NK-92 treated with Interleukin-12 subunit alpha and Interleukin-12 subunit beta, amount 100 ng/mL, for 24 hours (cell line): ENCODE data around the gene PRKCH.
"Not testable (repeated sequence)": the region's sequence is repeated elsewhere in the genome, so short reads cannot be mapped to it uniquely, and the experiment has no call there.

Experiments used
- DNase-seq: peaks from one replicate; lab custom pipeline; 2025; lab: John Stamatoyannopoulos, UW

Gene PRKCH

GRCh38 chr14:61394542-61394941 is 73.2 kb downstream of the PRKCH start:
- no peak for DNase-seq

GRCh38 chr14:61395115-61395725 is 73.8 kb downstream of the PRKCH start:
- no peak for DNase-seq

GRCh38 chr14:61396279-61396678 is 74.9 kb downstream of the PRKCH start:
- no peak for DNase-seq

DNA sequence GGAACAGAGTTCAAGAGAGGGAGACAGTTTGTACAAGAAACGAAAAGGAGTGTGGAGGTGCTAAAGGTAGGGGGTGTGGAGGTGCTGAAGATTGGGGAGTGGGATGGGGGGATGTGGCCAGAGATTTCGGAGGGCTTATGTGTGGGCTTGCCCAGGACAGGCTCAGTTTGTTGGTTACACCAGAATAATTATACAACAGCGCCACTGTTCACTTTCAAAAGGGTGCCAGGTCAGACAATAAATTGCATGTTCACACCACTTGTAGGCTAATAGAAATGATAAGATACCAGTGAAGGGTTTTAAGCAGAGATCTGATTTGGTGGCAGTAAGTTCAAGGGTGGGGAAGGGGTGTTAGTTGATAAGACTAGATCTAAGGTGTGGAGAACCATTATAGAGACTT is 75.3 kb downstream of the PRKCH start:
- no peak for DNase-seq

- DNase-seq: no peak
Observed at GRCh38 chr14:61397615-61398014, 76.2 kb downstream of the PRKCH start.

DNA sequence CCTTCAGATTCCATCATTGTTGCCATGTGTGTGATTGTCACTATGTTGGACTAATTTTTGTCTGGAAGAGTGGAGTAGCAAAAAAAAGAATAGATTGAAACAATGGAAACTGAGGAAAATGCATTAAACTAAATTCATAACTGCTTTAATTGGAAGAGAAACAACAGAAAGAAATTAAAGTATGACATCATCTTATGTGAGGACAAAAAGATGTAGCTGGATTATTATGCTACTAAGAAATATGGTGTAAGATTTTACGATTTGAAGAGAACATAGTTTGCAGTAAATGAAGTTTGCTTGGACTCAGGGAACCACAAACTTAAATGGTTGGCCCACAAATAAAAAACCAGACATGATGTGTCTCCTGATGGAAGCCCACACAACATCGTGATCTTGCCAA is 76.8 kb downstream of the PRKCH start:
- DNase-seq: no peak

DNA sequence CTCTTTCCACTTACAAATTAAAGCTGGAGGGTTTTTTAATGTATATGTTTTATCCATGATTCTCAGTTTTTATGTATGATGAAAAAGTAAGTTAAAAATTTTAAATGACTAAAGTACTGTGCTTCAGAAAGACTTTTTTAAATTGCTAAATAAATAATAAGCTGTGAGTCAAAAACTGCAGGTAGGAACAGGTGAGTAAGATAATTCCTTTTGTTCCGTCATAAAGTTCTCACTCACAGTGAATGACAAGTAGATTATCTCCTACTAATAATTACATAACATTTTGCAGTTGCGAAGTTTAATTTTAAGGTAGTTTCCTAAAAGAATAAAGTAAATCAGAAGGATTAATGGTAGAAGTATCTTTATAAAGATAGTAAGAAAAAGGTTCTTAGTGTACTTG is 78.0 kb downstream of the PRKCH start:
- DNase-seq: no peak

DNA sequence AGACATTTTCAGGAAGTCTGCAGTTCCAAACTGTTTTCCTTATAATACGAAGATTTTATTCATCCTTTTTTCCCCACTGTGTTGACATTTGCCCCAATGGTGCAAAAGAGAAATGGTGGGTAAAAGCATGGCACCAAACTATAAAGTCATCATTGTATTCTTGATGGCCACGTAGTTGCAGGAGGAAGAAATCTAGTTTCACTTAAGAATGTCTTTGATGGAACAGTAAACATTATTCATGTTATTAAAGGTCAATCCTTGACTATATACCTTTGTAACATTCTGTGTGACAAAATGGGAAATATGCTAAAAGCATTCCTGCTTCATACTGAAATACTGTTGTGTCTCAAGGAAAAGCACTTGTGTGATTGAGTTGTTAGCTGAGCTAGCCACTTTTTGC is 80.1 kb downstream of the PRKCH start:
- DNase-seq: no peak

DNA sequence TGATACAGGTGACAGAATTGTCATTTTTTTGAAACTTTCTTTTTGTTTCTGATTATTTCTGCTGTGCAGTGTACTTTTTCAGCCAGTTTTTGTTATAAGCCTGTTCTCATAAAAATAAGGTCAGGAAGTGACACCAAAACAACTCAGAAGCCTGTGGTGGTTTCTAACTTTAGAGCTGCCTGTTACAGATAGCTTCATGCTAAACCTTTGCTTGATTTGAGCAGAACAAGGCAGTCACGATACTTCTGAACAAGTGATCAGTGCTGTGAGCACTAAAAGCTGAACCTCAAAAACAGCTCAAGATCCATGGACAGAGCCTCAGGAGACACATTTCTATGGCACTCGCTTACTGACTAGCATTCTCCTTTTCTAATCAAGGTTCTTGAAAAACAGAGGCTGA is 82.0 kb downstream of the PRKCH start:
- no peak for DNase-seq

GRCh38 chr14:61404637-61405036 is 83.3 kb downstream of the PRKCH start:
- no peak for DNase-seq

DNA sequence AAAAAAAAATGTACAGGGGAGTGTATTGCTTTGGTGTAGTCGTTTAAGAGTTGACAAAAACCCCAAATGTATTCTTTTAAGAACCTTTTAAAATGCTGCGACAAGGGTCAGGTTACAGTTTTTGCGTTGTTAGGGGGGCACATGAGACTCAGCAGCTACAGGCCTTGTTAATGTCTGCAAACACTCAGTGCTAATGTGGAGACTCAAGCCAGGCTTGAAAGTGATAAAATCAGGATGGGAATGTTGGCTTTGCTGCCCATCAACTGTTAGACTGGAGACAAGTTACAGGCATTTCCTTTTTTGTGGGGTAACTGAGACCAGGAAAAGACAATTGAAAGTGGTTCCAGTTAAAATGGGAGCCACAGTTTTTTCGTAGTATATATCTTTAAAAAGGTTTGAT is 84.8 kb downstream of the PRKCH start:
- no peak for DNase-seq

- DNase-seq: no peak
Observed at GRCh38 chr14:61406675-61407074, 85.3 kb downstream of the PRKCH start.

DNA sequence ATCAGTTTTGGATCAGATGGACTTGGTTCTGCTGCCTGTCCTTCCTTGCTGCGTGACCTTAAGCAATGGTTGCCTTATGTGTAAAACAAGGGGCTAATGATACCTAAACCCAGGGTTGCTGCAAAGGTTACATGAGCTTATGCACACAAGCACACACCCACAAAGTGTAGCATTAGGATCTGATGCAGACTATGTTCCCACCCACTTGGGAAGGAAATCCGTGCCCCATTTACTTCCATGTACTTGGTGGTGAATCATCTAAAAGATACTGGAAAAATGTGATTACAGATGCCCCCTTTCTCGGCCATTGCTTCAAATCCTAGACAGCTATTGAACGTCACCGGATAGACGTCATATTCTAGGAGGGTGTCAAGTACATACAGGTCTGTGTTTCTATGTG is 87.1 kb downstream of the PRKCH start:
- no peak for DNase-seq

GRCh38 chr14:61409782-61410181 is 88.4 kb downstream of the PRKCH start:
- no peak for DNase-seq

- DNase-seq: not testable (repeated sequence)
Observed at GRCh38 chr14:61415934-61416333, 94.6 kb downstream of the PRKCH start.

DNA sequence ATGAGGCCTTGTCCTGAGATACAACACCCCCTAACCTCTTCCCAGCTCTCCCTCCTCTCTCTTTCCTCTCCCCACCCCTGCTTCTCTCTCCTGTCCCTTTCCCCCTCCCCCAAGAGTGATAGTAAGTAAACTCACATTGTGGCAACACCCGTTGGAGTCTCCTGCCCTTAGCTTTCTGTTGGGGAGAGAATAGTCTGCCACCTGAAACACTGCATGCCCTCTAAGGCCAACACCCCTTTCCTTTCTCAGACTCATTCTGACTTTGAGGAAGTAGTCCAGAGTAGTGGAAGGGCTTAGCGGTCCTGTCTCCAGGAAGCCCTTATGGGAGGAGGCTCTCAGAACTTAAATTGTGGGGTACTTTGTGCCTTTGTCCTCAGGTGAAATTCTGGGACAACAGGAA is 95.2 kb downstream of the PRKCH start:
- DNase-seq: no peak

GRCh38 chr14:61417141-61417540 is 95.8 kb downstream of the PRKCH start:
- no peak for DNase-seq

- DNase-seq: no peak
Observed at GRCh38 chr14:61417883-61418455, 96.6 kb downstream of the PRKCH start.

- no peak for DNase-seq
Observed at GRCh38 chr14:61418746-61419145, 97.4 kb downstream of the PRKCH start.

- no peak for DNase-seq
Observed at GRCh38 chr14:61419201-61419600, 97.8 kb downstream of the PRKCH start.

- no peak for DNase-seq
Observed at GRCh38 chr14:61420326-61420725, 98.9 kb downstream of the PRKCH start.

DNA sequence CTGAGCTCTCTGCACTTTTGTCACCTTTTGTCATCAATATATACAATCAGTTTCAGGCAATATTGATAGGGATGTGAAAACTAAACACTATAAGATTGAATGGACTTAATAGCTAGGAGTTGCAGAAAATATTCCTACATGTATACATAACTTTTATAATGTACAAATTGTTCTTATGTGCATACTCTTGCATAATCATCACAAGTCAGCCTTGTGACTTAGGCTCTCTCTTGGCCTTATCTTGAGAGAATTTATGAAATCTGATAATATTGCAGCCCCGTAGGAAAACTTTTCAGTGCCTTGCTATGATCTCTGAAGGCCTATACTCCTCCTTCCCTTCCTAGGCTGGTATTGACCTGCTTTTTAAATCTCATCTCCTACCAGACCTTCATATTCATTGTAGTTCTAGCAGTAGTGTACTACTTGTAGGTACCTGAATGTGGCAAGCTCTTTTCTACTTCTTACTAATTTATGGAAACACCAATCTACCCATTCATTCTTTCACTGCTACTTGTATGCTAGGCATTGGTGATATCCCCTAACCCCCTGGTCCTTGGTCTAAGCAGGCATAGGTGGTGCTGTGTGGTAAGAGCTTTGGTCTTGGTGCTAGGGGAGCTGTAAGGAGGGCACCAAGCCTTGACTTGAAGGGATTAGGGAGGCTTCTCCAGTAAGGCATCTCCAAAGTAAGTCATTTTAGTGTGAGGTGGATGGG is 100.0 kb downstream of the PRKCH start:
- DNase-seq: no peak

DNA sequence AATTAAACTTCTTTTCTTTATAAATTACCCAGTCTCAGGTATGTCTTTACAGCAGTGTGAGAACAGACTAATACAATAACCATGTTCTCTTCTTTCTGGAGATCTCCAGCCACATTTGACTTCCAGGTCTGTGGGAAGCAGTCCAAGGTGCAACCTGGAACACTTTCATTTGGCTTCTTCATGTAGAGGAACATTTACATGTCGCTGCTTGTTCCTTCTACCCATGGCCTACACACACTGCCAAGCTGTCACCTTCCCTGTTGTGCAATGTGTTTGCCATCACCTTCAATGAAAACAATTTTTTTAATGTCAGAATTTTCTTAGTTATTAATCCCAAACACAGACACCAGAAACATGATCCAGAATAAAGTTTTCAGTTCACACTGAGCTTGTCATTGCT is 104.7 kb downstream of the PRKCH start:
- no peak for DNase-seq

DNA sequence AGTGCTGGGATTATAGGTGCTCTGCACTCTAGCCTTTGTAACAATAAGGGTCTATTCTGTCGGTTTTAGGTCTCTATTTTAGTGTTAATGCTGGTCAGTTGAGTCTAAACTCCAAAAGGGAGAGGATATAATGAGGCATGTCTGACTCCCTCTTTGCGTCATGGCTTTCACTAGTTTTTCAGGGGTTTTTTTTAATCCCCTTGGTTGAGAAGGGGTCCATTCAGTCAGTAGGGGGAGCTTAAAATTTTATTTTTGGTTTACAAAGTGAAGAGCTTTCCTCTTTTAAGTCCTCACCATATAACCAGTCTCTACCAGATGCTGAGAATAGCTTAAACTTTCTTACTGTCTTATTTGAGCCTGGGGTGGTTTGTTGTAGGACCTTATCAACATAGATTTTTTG is 106.9 kb downstream of the PRKCH start:
- no peak for DNase-seq
